ENCODE data around the gene THSD7A.
A peak's percentile ranks its signal among the peaks of the same experiment; 100 is the strongest.

THSD7A gene

GRCh38 chr7:11701829-11702560 is 130.0 kb downstream of the THSD7A start:
- no peak for DNase-seq

DNA sequence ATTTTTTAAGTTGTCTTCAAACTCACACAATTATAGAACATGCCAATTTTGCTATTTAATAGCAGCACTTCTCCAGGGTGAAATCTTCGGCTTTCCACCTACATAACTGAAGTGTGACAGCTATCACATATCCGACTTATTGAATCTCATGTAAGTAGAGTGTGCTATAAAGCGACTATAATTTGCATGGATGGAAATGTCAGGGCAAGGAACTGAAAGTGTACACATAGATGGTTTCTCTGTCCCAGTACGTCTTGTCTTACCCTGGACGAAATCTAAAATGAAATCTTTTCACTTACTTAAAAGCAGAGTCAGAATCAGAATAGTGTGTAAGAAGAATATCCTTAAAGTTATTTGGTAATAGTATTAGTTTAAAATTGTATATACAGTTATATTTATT is 132.3 kb downstream of the THSD7A start:
- no peak for DNase-seq

DNA sequence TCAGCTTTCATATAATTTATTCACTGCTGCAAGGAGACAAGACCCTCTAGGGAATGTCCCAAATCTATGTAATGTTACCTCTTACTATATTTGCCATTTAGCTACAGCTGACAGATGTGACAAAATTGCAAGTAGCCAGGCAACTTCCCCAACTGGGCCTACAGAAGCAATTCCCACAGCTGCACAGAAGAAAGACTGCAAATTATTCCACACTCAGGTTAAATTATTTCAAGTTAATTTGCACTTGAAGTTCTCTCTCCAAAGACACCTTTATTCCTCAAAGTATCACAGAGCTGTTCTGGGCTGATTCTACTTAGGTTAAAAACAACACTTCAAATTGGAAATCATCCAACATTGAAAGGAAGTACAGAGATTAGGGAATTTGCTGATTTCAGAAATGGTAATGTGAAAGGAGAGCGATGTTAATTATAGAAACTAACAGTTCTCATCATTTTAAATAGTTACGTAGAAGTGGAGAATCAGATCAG is 133.6 kb downstream of the THSD7A start:
- no peak for DNase-seq

DNA sequence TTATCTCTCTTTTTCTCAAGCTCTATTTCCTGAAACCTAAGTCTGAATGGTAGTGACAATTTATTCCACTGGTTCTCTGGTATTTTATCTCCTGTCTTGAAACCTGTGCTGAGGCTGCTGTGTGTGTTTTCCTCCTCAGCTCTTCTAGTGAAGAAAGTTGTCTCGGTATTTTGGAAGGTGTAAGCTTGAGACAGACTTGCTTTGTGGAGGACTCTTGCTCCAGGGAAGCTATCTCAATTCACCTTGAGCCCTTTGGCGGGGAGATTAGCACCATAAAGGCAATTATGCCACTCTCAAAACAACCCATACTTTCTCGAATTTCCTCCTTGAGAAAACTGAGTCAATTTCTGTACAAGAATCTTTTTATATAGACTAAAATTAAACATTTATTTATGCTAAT is 141.6 kb downstream of the THSD7A start:
- no peak for DNase-seq

- DNase-seq = no peak
These were observed 142.9 kb downstream of the THSD7A start for GRCh38 chr7:11689096-11689495.

DNA sequence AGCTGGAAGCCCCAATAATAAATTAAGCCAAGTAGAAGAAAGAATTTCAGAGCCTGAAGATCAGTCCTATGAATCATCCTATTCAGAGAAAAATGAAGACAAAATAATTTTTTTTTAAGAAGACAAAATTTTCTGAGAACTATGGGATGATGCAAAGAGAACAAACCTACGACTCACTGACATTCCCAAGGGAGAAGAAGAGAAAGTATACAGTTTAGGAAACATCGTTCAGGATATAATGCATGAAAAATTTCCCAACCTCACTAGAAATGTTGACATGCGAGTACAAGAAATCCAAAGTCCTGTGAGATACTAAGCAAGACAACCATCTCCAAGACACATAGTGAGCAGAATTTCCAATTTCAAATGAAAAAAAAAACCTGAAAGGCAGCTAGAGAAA is 150.5 kb downstream of the THSD7A start:
- no peak for DNase-seq

DNA sequence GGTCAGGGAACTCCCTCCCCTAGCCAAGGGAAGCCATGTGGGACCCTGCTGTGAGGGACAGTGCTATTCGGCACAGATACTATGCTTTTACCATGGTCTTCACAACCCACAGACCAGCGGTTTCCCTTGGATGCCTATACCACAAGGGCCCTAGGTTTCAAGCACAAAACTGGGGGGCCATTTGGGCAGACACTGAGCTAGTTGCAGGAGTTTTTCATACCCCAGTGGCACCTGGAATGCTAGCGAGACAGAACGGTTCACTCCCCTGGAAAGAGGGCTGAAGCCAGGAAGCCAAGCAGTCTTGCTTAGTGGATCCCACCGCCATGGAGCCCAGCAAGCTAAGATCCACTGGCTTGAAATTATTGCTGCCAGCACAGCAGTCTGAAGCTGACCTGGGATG is 156.8 kb downstream of the THSD7A start:
- DNase-seq = no peak

GRCh38 chr7:11668727-11669126 is 163.3 kb downstream of the THSD7A start:
- DNase-seq = no peak

DNA sequence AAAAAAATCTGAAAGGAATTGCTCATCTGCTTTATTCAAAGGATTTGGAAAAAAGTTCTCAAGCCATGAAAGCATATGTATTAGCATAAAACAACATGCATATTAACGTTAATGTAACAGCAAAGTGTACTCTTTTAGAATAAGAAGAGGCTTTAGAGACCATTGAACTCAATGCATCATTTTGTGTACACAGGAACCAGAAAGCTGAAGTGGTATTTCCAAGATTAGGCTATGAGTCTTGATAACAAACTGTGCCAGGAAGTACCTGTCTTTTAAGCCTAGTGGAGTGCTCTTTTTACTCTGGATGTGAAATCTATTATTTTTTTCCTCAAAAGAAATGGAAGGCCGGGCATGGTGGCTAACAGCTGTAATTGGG is 164.2 kb downstream of the THSD7A start:
- DNase-seq = no peak

GRCh38 chr7:11667071-11667809 is 164.8 kb downstream of the THSD7A start:
- no peak for DNase-seq

DNA sequence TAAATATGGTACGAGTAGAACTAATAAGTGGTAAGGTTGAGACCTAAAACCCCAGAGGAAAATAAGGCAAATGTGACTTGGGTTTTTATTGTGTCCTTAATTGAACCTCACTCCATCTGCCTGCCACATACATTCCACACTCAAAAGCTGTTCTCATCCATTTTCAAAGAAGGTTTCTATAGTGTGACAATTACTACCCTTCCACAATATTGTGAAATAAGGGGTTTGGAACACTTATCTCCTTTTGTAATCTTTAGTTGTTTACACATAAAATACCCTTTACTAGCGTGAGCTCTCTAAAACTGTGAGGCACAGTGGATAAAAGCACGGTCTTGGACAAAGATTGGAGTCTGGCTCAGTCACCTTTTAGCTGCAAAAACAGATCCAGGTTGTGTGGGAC is 166.6 kb downstream of the THSD7A start:
- DNase-seq = peak; percentile 16

- DNase-seq = peak; percentile 14
These were observed 176.4 kb downstream of the THSD7A start for GRCh38 chr7:11655642-11656041.

DNA sequence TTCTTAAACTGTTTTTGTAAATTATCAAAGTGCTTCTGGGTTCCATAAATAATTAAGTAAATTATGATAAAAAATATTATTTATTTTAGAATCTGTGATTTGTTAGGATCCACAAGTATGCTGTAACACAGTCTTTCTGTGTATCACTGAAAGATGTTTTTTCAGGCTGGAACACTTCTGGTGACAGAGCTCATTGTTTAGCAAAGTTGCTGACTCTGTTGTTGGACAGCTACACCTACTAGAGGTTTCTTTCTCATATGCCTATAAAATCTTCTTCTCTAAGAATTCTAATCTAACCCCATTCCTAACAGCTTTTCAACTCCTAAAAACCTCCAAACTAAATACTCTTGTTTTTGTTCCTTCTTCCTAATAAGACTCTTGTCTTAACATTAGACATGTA is 176.8 kb downstream of the THSD7A start:
- no peak for DNase-seq

- DNase-seq = no peak
These were observed 181.5 kb downstream of the THSD7A start for GRCh38 chr7:11650500-11650899.

- no peak for DNase-seq
These were observed 182.0 kb downstream of the THSD7A start for GRCh38 chr7:11650030-11650429.

- DNase-seq = no peak
These were observed 183.0 kb downstream of the THSD7A start for GRCh38 chr7:11648980-11649379.

DNA sequence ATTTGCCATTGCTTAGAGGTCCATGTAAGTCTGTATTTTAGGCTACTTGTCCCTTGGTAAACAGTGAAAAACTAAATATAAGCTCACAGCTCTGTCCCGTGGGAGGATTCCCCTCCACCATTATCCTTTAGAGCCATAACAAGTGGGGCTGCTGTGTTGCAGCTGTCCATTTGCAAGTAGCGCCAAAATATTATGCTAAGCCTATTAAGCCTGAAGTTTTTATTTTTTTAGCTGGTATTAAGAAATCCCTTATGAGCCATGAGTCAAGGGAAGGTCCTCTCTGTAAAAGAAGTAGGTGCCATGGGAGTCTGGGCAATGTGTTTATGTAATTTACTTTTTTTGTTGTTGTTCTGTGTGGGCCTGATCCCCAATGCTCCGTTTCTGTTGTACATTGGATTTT is 183.9 kb downstream of the THSD7A start:
- no peak for DNase-seq

DNA sequence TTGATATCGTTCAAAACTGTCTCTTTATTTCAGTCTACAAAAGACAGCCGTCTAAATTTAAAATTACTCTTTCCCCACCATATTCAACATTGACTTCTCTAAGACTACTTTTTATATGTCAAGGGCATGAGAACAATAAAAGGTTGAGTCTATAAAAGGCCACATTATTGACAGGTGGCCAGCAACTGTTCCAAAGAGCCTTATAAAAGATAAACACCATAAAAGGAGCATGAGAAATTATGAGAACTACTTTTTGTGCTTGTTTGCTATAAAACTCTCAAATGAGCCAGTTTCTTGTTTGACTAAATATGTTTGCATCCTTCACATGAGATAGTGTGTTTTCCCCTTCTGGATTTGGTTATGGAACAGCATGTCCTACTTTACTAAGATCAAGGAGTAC is 189.2 kb downstream of the THSD7A start:
- no peak for DNase-seq

DNA sequence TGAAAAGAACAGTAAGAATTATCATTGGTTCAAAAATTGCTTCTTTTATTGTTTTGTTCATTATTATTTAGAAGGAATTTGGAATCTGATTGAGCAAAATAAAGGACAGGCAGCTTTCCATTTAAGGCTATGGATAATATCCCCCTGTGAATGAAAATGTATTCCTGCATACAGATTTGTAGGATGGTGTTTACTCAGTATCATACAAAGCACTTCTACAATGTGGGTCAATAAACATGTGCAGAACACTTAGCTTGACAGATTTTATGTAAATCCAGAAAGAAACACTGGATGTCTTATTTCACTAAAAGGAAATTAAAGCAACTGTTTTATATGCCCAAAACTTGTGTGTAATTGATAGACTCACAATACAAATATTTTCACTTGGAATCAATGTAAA is 189.7 kb downstream of the THSD7A start:
- peak; percentile 13 for DNase-seq

GRCh38 chr7:11638011-11638774 is 193.8 kb downstream of the THSD7A start:
- no peak for DNase-seq

DNA sequence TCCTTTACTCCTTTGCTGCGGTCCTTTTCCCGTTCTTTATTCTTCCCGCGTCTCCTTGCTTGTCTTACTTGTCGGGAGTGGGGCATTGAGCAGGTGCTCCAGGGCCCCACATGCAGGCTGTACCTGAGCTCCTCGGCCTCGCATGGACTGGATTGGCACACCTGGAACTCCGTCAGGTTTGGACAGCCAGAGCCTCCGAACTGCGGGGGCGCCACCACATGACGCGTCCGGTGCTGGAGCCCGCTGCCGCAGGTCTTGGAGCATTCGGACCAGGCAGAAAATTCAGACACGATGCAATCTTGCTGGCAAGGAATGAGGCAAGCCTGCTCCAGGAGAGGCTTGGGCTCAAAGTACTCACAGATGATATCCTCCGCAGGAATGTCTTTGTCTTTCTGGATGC is 195.7 kb downstream of the THSD7A start:
- DNase-seq = no peak

GRCh38 chr7:11633310-11633709 is 198.7 kb downstream of the THSD7A start:
- no peak for DNase-seq

GRCh38 chr7:11630355-11630754 is 201.6 kb downstream of the THSD7A start:
- no peak for DNase-seq

DNA sequence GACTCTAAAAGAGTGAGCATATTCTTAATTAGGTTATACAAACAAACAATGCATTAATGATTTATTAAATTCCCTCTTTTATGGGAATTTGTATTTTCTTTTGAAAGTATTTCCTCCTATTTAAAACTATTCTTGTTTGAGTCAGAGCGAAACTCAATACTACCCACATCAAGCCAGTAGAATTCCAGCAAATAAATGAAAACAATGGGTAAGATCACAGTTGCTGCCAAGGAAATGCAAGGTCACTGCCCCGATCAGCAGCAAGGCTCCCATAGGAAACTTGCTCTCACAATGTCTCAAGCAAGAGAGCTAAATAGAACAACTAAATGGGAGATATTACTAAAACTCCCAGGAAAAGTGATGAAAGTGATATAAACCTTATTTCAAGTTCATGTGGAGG is 206.3 kb downstream of the THSD7A start:
- DNase-seq = no peak

Measured in NCI-H774 (cell line).